Vagina (tissue), 2 donors: ENCODE data around the gene C12orf56. TPM values are rescaled to one million over a fixed set of nuclear protein-coding genes. Genes with fewer than 3 reads are reported as not detected.
"Not testable (repeated sequence)": the region's sequence is repeated elsewhere in the genome, so short reads cannot be mapped to it uniquely, and the experiment has no call there.

Experiments
- DNase-seq, 2 donors: peaks; one replicate each; pipeline ENCODE4 v3.0.0-alpha.2; 2017; ENCODE audit errors: extremely low spot score in 2 of 2
- H3K27ac ChIP-seq: fragments of 200-600 bp; sonication (generic); one replicate; pipeline ENCODE4 v1.5.1; 2019
- H3K27me3 ChIP-seq: fragments of 200-600 bp; sonication (generic); one replicate; pipeline ENCODE4 v1.5.1; 2019
- H3K36me3 ChIP-seq, 2 donors: fragments of 200-600 bp; sonication (generic); one replicate each; pipeline ENCODE4 v1.5.1; 2017 to 2019
- H3K4me1 ChIP-seq: fragments of 200-600 bp; sonication (generic); one replicate; pipeline ENCODE4 v1.5.1; 2019
- H3K4me3 ChIP-seq, 2 donors: fragments of 200-600 bp; sonication (generic); 1 replicate in 1 of 2; 2 replicates in 1 of 2; pipeline ENCODE4 v1.5.1; 2016 to 2019
- H3K9me3 ChIP-seq: fragments of 200-600 bp; sonication (generic); one replicate; pipeline ENCODE4 v1.5.1; 2019
- CTCF ChIP-seq, 3 experiments: fragments of 450-650 bp in 2 of 3; fragments of 200-600 bp in 1 of 3; sonication (generic) in 1 of 3; IDR thresholded peaks; one replicate each; pipeline ENCODE4 v1.5.1; 2017 to 2019; ENCODE audit warnings: antibody characterized with exemption in 3 of 3, mild to moderate bottlenecking in 2 of 3, moderate library complexity in 2 of 3
- POLR2A ChIP-seq, 2 donors: fragments of 450-650 bp; IDR thresholded peaks; one replicate each; pipeline ENCODE4 v1.6.1; 2017; ENCODE audit warnings: antibody characterized with exemption in 2 of 2, mild to moderate bottlenecking in 2 of 2, moderate library complexity in 2 of 2
- POLR2AphosphoS5 ChIP-seq, 2 donors: sonication (generic); formaldehyde crosslinking; IDR thresholded peaks; one replicate each; pipeline ENCODE4 v1.9.0; 2017; ENCODE audit warnings: antibody characterized with exemption in 2 of 2, mild to moderate bottlenecking in 2 of 2, low read depth in 1 of 2; ENCODE audit not compliant: insufficient read depth in 1 of 2
- intact Hi-C: fragments of 100-400 bp; cut with DNase I; formaldehyde crosslinking; loops from one replicate; pipeline ENCODE4 v1.15.1; 2023
- total RNA-seq: library from RNA; depleted of rRNA; stranded (reverse); fragments of >200 nt; gene quantifications from one replicate; pipeline ENCODE4 v1.2.3, GENCODE V29; 2016

The C12orf56 gene
- total RNA-seq, 1 donor from 2014 or later: 7.4 TPM

- no peak for TF ChIP-seq POLR2AphosphoS5 (IDR thresholded peaks at IDR 0.05; ENCODE audit: insufficient read depth in 1 of 2, low read depth in 1 of 2)
- TF ChIP-seq POLR2A (IDR thresholded peaks at IDR 0.05): no peak
- no peak for TF ChIP-seq CTCF (IDR thresholded peaks at IDR 0.05)
Observed at GRCh38 chr12:64335886-64336466, 54.6 kb downstream of the C12orf56 start.

GRCh38 chr12:64332938-64333337 is 57.6 kb downstream of the C12orf56 start:
- H3K27me3 ChIP-seq: no peaks in the 10 kb centered on the region

More at GRCh38 chr12:64335886-64336466, 54.6 kb downstream of the C12orf56 start:
- H3K27ac ChIP-seq: no peak overlapping the region
- H3K9me3 ChIP-seq: no peaks in the 10 kb centered on the region
- no peak overlapping the region for H3K4me3 ChIP-seq
- no peak for DNase-seq
- H3K27me3 ChIP-seq: no peaks in the 10 kb centered on the region
- intact Hi-C loops: no loop called here
- H3K4me1 ChIP-seq: no peaks in the 10 kb centered on the region
- H3K36me3 ChIP-seq: no peaks in the 10 kb centered on the region

GRCh38 chr12:64332296-64332695 is 58.3 kb downstream of the C12orf56 start:
- no peaks in the 10 kb centered on the region for H3K9me3 ChIP-seq
- DNase-seq: no peak
- intact Hi-C loops: no loop called here
- H3K36me3 ChIP-seq: no peaks in the 10 kb centered on the region
- no peaks in the 10 kb centered on the region for H3K27me3 ChIP-seq
- TF ChIP-seq CTCF (IDR thresholded peaks at IDR 0.05) (no peak), POLR2AphosphoS5 (IDR thresholded peaks at IDR 0.05; ENCODE audit: insufficient read depth in 1 of 2, low read depth in 1 of 2) (no peak), POLR2A (IDR thresholded peaks at IDR 0.05) (no peak)
- no peak overlapping the region for H3K27ac ChIP-seq
- H3K4me1 ChIP-seq: no peaks in the 10 kb centered on the region
- no peak overlapping the region for H3K4me3 ChIP-seq

More at GRCh38 chr12:64332938-64333337, 57.6 kb downstream of the C12orf56 start:
- Histone ChIP-seq H3K4me3 (no peak overlapping the region), H3K36me3 (no peaks in the 10 kb centered on the region), H3K9me3 (no peaks in the 10 kb centered on the region), H3K4me1 (no peaks in the 10 kb centered on the region), H3K27ac (no peak overlapping the region)
- DNase-seq: no peak
- no peak for TF ChIP-seq POLR2AphosphoS5 (IDR thresholded peaks at IDR 0.05; ENCODE audit: insufficient read depth in 1 of 2, low read depth in 1 of 2)
- TF ChIP-seq POLR2A (IDR thresholded peaks at IDR 0.05): no peak
- no peak for TF ChIP-seq CTCF (IDR thresholded peaks at IDR 0.05)
- intact Hi-C loops: no loop called here

- DNase-seq, H3K4me3 ChIP-seq: not testable (repeated sequence)
Observed at GRCh38 chr12:64329031-64329710, 61.4 kb downstream of the C12orf56 start.

GRCh38 chr12:64325055-64325454 is 65.5 kb downstream of the C12orf56 start:
- Histone ChIP-seq H3K36me3 (no peaks in the 10 kb centered on the region), H3K9me3 (no peaks in the 10 kb centered on the region), H3K4me1 (no peaks in the 10 kb centered on the region), H3K27ac (no peak overlapping the region), H3K4me3 (no peak overlapping the region), H3K27me3 (no peaks in the 10 kb centered on the region)
- DNase-seq: no peak
- TF ChIP-seq POLR2A (IDR thresholded peaks at IDR 0.05): no peak
- intact Hi-C loops: no loop called here

More at GRCh38 chr12:64329031-64329710, 61.4 kb downstream of the C12orf56 start:
- H3K9me3 ChIP-seq, intact Hi-C loops, H3K27ac ChIP-seq, H3K4me1 ChIP-seq, H3K27me3 ChIP-seq, H3K36me3 ChIP-seq: not testable (repeated sequence)
